Adipocyte (in vitro differentiated cells): Measurements from ENCODE around the gene YLPM1.

ENCODE experiments used
- DNase-seq: peaks from one replicate; pipeline ENCODE4 v3.0.0-alpha.2; 2015; ENCODE audit warnings: low read depth
- H3K27me3 ChIP-seq: replicated peaks from 2 replicates; pipeline ENCODE4 v1.7.0; 2013; ENCODE audit warnings: mild to moderate bottlenecking, low read length, moderate library complexity; ENCODE audit not compliant: control insufficient read depth, insufficient read depth
- H3K36me3 ChIP-seq: 2 replicates; pipeline ENCODE4 v1.7.0; 2013; ENCODE audit warnings: low read length, mild to moderate bottlenecking, moderate library complexity; ENCODE audit not compliant: control insufficient read depth, insufficient read depth, severe bottlenecking
- H3K4me1 ChIP-seq: 2 replicates; pipeline ENCODE4 v1.7.0; 2013; ENCODE audit warnings: mild to moderate bottlenecking, low read length, moderate library complexity; ENCODE audit not compliant: control insufficient read depth, insufficient read depth
- H3K4me3 ChIP-seq: 2 replicates; pipeline ENCODE4 v1.7.0; 2013; ENCODE audit warnings: mild to moderate bottlenecking, low read length, moderate library complexity
- H3K9ac ChIP-seq: 2 replicates; pipeline ENCODE4 v1.7.0; 2013; ENCODE audit warnings: mild to moderate bottlenecking, low read length, moderate library complexity
- H3K9me3 ChIP-seq: 2 replicates; pipeline ENCODE4 v1.7.0; 2013; ENCODE audit warnings: mild to moderate bottlenecking, low read length, moderate library complexity; ENCODE audit not compliant: control insufficient read depth

Gene YLPM1

DNA sequence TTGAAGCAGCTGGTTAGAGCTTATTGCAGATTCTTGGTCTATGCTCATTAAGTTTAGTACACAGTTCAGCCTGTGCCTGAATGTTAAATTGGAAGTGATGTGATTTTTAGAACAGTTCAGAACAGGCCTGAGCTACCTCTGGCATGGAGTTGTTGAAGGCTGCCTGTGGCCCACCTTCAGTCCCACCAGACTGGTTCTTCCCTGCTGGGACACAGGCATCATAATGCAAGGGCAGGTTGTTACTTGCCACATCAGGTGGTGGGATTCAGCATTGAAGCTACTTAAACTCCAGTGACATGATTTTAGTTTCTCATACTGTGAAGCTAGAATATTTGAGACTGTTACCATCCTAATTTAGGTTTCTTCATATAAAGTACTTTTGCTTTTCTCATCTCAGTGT, 63.5 kb downstream of the YLPM1 start:
- no peak overlapping the region for H3K4me3 ChIP-seq
- H3K9me3 ChIP-seq, result no peaks in the 10 kb centered on the region
- DNase-seq, result no peak
- no peaks in the 10 kb centered on the region for H3K27me3 ChIP-seq
- H3K9ac ChIP-seq, result no peak overlapping the region
- H3K36me3 ChIP-seq, result peaks cover 54% of the 10 kb centered on the region
- no peaks in the 10 kb centered on the region for H3K4me1 ChIP-seq

DNA sequence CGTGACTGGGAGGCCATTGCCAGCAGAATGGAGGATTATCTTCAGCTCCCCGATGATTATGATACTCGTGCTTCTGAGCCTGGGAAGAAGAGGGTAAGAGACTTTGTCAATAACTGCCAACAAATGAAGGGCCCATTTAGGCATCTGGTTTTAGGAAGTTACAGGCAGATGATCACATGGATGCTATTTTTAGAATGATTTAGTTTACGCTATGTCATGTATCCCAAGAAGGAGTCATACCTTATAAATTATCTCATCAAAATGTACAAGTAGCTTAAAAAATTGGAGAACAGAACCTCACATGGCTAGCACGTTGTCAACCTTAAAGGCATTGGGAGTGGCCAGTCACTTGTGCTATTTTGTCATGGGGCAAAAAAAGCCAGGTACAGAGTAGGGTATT, 66.1 kb downstream of the YLPM1 start:
- H3K9ac ChIP-seq, result no peak overlapping the region
- peaks cover 35% of the 10 kb centered on the region for H3K36me3 ChIP-seq
- DNase-seq, result no peak

GRCh38 chr14:74832849-74833248, 69.7 kb downstream of the YLPM1 start:
- Histone ChIP-seq H3K9me3 (no peaks in the 10 kb centered on the region), H3K27me3 (no peaks in the 10 kb centered on the region), H3K4me3 (no peak overlapping the region), H3K9ac (no peak overlapping the region), H3K36me3 (peaks cover 38% of the 10 kb centered on the region), H3K4me1 (peaks cover 24% of the 10 kb centered on the region)
- no peak for DNase-seq

More for the DNA sequence above, 66.1 kb downstream of the YLPM1 start:
- H3K4me3 ChIP-seq, result no peak overlapping the region
- H3K4me1 ChIP-seq, result no peaks in the 10 kb centered on the region
- H3K9me3 ChIP-seq, result no peaks in the 10 kb centered on the region
- no peaks in the 10 kb centered on the region for H3K27me3 ChIP-seq

- Histone ChIP-seq H3K27me3 (no peaks in the 10 kb centered on the region), H3K9ac (no peak overlapping the region), H3K36me3 (peaks cover 29% of the 10 kb centered on the region), H3K4me3 (no peak overlapping the region), H3K4me1 (peaks cover 32% of the 10 kb centered on the region), H3K9me3 (no peaks in the 10 kb centered on the region)
- DNase-seq, result peak; percentile 39
Observed at GRCh38 chr14:74834692-74835392, 71.7 kb downstream of the YLPM1 start.

DNA sequence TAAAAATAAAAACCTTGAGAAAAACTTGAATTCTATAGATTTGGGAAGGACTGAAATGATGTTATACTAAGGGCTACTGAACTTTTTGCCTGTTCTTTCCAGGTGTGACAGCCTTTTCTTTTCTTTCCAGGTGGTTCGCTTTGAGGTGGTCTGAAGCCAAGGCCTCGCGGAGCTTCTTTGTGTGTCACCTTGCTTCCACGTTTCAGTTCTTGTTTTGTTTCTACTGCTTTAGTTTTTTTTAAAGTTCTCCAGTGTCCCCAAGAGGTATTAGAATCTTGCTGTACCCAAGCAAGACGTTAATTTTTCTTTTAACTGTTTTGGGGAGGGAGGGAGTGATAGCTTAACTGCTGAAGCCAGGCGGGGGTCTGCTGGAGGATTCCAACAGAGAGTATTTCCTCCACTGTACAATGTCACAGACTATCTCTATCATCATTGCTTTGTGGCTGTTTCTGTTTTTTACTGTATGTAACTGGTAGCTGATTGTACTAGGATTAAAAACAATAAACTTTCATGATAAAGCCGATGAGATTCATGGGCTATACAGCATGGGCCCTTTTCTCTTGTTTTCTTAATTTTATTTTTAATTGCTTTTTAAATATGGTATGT, 72.6 kb downstream of the YLPM1 start:
- H3K9me3 ChIP-seq, result no peaks in the 10 kb centered on the region
- no peak for DNase-seq
- peaks cover 24% of the 10 kb centered on the region for H3K36me3 ChIP-seq
- no peak overlapping the region for H3K9ac ChIP-seq
- H3K4me1 ChIP-seq, result peaks cover 32% of the 10 kb centered on the region
- no peaks in the 10 kb centered on the region for H3K27me3 ChIP-seq
- no peak overlapping the region for H3K4me3 ChIP-seq

DNA sequence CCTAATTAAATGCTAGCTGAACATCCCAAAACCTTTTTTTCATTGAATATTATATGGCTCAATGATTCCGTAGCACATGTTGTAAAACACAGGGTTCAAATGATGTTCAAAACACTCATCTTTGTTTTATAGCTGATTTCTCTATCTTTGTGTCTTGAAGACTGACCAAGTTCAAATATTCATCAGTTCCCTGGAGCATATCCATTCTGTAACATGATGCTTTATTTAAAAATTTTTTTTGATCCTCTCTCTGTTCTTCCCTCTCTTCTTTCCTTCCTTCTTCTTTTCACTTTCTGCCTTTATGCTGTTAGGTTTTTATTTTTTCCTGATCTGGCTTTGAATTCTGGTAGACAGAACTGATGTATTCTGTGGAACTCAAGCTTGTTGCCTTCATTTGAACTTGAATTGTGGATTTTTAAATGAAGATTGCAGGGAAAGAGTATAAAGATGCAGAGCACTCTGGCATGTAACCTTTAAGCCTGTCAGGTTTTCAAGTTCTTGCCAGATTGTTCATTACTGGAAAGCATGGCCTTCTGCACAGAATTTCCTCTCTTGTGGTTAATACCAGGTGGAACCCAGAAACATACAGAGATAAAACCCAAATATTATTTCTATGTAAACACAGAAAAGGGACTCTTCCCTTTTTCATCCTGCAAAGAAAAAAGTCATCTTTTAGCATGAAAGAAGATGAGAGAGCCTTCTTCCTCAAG, 73.3 kb downstream of the YLPM1 start:
- H3K27me3 ChIP-seq, result no peaks in the 10 kb centered on the region
- no peak overlapping the region for H3K4me3 ChIP-seq
- no peaks in the 10 kb centered on the region for H3K9me3 ChIP-seq
- peak; percentile 66 for DNase-seq
- no peak overlapping the region for H3K9ac ChIP-seq
- H3K36me3 ChIP-seq, result peaks cover 24% of the 10 kb centered on the region
- H3K4me1 ChIP-seq, result peaks cover 32% of the 10 kb centered on the region

DNA sequence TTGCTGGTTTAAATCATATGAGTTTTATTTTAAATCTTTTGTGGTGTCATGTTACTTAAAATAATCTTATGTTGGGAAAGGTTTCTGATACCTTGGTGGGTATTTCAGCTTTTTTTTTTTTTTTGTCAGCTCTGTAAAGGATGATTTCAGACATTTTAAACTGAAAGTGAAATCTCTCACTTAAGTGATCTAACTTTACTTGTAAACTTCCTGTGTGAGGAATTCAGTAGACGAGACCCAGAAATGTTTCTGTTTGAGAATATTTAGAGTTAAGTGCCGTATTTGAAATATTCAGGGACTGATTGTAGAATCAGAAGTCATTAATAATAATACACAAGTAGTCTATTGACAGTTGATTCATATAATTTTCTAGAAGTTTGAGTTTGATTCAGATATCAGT, 75.0 kb downstream of the YLPM1 start:
- H3K4me1 ChIP-seq, result peaks cover 36% of the 10 kb centered on the region
- H3K9me3 ChIP-seq, result no peaks in the 10 kb centered on the region
- H3K27me3 ChIP-seq, result no peaks in the 10 kb centered on the region
- peaks cover 25% of the 10 kb centered on the region for H3K36me3 ChIP-seq
- H3K4me3 ChIP-seq, result peak overlapping the region; percentile 43
- H3K9ac ChIP-seq, result peak overlapping the region; percentile 51
- no peak for DNase-seq

- peaks cover 18% of the 10 kb centered on the region for H3K36me3 ChIP-seq
- no peaks in the 10 kb centered on the region for H3K9me3 ChIP-seq
- H3K4me1 ChIP-seq, result peaks cover 60% of the 10 kb centered on the region
- no peak overlapping the region for H3K9ac ChIP-seq
- no peaks in the 10 kb centered on the region for H3K27me3 ChIP-seq
- no peak for DNase-seq
- H3K4me3 ChIP-seq, result no peak overlapping the region
Observed at GRCh38 chr14:74840603-74841030, 77.5 kb downstream of the YLPM1 start.

DNA sequence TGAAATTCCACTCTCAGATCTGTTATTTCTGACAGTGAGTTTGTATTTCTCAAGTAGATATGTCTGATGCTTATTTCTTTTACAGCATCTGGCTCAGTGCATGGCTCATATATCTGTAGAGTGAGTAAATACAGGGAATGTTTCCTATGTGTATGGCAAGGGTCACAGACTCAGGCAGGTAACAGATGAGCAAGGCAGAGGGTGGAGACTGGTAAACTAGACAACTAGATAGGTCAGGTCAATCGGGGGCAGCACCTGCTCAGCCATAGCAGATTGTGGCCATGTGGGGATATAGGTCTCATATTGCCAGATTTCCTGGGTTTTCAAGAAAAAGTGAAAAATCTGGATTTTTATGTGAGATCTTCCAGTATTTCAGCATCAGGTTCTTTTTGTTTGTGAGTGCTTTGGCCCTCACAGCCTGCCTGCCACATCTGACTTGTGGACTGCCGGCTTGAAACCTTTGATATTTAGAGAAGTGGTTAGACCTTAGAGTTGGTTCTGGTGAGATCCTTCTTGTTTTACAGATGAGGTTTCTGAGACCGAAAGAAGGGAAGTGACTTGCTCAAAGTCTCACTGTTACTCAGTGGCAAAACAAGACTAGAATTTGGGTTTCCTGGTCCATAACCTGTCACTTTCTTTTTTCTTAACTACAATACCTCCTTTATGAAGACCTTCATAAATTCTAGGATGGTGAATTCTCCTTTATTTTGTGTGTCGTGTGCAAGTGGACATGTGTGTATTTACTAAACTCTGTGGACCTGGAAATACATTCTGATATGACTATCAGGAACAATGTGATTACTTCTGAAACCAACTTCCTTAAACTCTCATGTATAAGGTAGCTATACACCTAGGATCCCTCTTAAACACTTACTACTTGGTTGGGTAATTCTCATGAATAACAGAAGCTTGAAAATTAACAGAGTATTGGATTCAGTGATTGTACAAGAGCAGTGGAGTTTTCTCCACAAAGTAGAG, 78.4 kb downstream of the YLPM1 start:
- DNase-seq, result no peak
- Histone ChIP-seq H3K9me3 (no peaks in the 10 kb centered on the region), H3K36me3 (peaks cover 15% of the 10 kb centered on the region)

DNA sequence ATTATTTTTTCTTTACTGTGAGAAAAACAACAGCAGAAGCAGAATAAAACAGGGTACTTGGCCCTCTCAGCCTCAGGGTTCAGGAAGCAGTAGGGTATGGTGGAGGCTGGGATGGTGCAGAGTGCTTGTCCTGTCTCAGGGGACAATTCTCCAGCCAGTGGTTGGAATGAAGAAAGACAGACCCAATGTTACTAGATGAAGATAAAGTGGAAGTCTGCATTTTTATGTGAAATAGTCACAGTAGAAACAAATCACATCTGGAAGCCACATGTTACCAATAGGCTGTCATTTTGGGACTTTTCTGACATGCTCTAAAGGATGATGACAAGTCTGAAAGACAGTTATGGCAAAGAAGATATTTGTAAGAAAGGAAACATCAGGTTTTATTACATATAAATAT, 80.5 kb downstream of the YLPM1 start:
- no peak overlapping the region for H3K4me3 ChIP-seq
- H3K9ac ChIP-seq, result peak overlapping the region; percentile 5
- H3K4me1 ChIP-seq, result peaks cover 60% of the 10 kb centered on the region
- DNase-seq, result peak; percentile 92
- no peaks in the 10 kb centered on the region for H3K9me3 ChIP-seq
- H3K27me3 ChIP-seq, result no peaks in the 10 kb centered on the region
- H3K36me3 ChIP-seq, result peaks cover 15% of the 10 kb centered on the region

More for the DNA sequence above, 78.4 kb downstream of the YLPM1 start:
- Histone ChIP-seq H3K4me3 (no peak overlapping the region), H3K4me1 (peaks cover 60% of the 10 kb centered on the region), H3K9ac (no peak overlapping the region), H3K27me3 (no peaks in the 10 kb centered on the region)
